ENCODE data around the gene SYT2. TPM values are rescaled to one million over a fixed set of nuclear protein-coding genes. Genes with fewer than 3 reads are reported as not detected.

Gene SYT2
- total and polyA plus RNA-seq, 2 of the 13 experiments (the other 11 are each of a cell fraction or from before 2014, with no cell fraction given), result not detected

DNA sequence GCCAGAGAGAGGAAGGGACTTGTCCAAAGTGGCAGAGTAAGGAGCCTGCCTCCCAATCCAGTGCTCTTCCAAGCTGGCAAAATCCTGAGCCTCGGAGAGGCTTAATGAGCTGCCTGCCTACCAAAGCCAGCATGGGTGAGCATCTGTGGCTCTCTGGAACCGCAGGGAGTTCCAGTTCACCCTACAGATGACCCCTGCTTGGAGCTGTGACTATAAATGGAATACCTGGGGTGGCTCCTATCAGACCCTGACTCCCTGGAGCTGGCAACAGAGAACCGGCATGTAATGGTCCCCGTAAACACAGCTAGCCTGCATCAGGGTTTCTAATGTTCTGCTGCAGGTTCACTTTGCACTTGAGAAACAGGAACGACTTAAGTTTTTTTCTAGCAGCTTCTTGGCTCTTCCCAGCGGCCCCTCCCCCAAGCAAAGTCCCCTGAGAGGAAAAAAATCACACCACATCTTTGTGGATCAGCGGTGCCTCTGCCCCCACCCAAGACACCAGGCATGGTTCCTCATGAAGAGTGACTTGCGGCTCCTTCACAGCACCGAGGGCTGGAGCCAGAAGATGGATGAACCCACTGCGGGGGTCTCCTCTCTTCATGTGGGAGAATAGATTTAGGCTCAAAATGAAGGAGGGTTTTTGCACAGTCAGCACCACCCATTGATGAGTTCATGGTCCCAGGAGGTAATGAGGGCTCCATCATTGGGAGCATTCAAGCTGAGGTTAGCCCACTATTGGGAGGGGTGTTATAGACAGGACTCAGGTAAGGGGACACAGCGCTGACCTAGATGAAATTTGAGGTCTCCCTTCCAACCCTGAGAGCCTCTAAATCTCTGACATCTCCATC is 79.0 kb downstream of the SYT2 start:
- Histone ChIP-seq H3K9me3 (ENCODE audit: low read length) (no peaks in the 10 kb centered on the region), H2AFZ (ENCODE audit: low read length) (no peak overlapping the region), H3K4me1 (ENCODE audit: insufficient read depth, low read length) (no peaks in the 10 kb centered on the region), H3K9ac (ENCODE audit: insufficient read depth, low read depth, low read length) (no peak overlapping the region), H3K27ac (ENCODE audit: extremely low read length, insufficient read depth, low read length) (no peak overlapping the region), H4K20me1 (ENCODE audit: insufficient read depth, low read length) (no peaks in the 10 kb centered on the region), H3K27me3 (ENCODE audit: control insufficient read depth in 1 of 2, insufficient read depth in 2 of 2, low read length in 2 of 2) (peaks cover 1 to 33% of the 10 kb centered on the region in 2 experiments; a peak in 4 of 5 replicates), H3K79me2 (ENCODE audit: insufficient read depth, low read length) (no peaks in the 10 kb centered on the region), H3K4me3 (replicated peaks in 1 of 3; ENCODE audit: insufficient read depth in 1 of 3, low read depth in 2 of 3, low read length in 3 of 3) (no peak overlapping the region), H3K36me3 (replicated peaks in 1 of 2; ENCODE audit: control insufficient read depth in 1 of 2, insufficient read depth in 2 of 2, low read length in 2 of 2) (no peaks in the 10 kb centered on the region), H3K4me2 (ENCODE audit: low read depth, low read length) (no peak overlapping the region)
- ATAC-seq, result no peak
- POLR2A ChIA-PET, result no interaction called here
- TF ChIP-seq MAFF (IDR thresholded peaks at IDR 0.05; ENCODE audit: low read depth, low read length) (peak; percentile 63), MAFK (conservative IDR thresholded peaks at IDR 0.05 in 1 of 2, IDR thresholded peaks at IDR 0.05 in 1 of 2; ENCODE audit: low read length in 2 of 2) (peak; percentile 65 to 76; a peak in 3 of 4 replicates)
- TF ChIP-seq, protein P1, sequence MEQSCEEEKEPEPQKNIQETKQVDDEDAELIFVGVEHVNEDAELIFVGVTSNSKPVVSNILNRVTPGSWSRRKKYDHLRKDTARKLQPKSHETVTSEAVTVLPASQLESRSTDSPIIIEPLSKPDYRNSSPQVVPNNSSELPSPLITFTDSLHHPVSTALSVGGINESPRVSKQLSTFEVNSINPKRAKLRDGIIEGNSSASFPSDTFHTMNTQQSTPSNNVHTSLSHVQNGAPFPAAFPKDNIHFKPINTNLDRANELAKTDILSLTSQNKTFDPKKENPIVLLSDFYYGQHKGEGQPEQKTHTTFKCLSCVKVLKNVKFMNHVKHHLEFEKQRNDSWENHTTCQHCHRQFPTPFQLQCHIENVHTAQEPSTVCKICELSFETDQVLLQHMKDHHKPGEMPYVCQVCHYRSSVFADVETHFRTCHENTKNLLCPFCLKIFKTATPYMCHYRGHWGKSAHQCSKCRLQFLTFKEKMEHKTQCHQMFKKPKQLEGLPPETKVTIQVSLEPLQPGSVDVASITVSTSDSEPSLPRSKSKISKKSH (CRISPR knock-in tag; IDR thresholded peaks at IDR 0.05; ENCODE audit: borderline replicate concordance), result no peak
- in situ Hi-C loops (cut with HindIII; ENCODE audit: extremely low pct_ligation_motif_present, low pct_unique_long_range_greater_than_20kb), result no loop called here
- no peak for DNase-seq (ENCODE audit: low spot score)
- BruUV-seq (replicated peaks), result no TSS peak
- intact Hi-C loops (cut with micrococcal nuclease; ENCODE audit: unreplicated experiment), result no loop called here
- no peak for FAIRE-seq
- CTCF ChIA-PET (ENCODE audit: low intra/inter-chr PET ratio, low total read pairs), result no interaction called here
- WGBS (ENCODE audit: low lambda C conversion rate), result 48% methylated on average over 4 of the region's 11 CpGs

DNA sequence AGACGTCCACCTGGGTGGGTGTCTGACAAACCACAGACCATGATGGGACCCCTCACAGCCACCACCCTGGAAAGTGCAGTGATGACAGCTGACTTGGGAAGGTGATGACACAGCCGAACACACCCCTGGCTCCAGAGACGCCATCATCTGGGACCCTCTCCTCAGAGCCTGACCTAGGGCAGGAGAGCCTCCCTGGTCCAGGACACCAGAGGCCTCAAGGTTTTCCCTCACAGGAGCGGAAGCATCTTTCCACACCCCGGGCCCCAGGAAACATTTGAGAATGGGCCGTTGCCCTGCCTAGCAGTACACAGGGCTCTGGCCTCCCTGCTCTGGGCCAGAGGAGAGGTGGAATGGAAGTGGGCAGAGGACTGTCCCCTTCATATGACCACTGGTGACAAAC is 79.7 kb downstream of the SYT2 start:
- no peak for TF ChIP-seq DNMT1 (CRISPR knock-in tag; IDR thresholded peaks at IDR 0.05)
- no peak for TF ChIP-seq PHF5A (CRISPR knock-in tag; IDR thresholded peaks at IDR 0.05; ENCODE audit: low read depth, unreplicated experiment)
- TF ChIP-seq EEA1 (CRISPR knock-in tag; IDR thresholded peaks at IDR 0.05; ENCODE audit: borderline replicate concordance), result no peak
- TF ChIP-seq, protein P2, sequence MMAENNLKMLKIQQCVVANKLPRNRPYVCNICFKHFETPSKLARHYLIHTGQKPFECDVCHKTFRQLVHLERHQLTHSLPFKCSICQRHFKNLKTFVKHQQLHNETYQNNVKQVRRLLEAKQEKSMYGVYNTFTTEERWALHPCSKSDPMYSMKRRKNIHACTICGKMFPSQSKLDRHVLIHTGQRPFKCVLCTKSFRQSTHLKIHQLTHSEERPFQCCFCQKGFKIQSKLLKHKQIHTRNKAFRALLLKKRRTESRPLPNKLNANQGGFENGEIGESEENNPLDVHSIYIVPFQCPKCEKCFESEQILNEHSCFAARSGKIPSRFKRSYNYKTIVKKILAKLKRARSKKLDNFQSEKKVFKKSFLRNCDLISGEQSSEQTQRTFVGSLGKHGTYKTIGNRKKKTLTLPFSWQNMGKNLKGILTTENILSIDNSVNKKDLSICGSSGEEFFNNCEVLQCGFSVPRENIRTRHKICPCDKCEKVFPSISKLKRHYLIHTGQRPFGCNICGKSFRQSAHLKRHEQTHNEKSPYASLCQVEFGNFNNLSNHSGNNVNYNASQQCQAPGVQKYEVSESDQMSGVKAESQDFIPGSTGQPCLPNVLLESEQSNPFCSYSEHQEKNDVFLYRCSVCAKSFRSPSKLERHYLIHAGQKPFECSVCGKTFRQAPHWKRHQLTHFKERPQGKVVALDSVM (CRISPR knock-in tag; IDR thresholded peaks at IDR 0.05), result no peak
- no peak for TF ChIP-seq RFX1 (IDR thresholded peaks at IDR 0.05)
- TF ChIP-seq ZNF549 (CRISPR knock-in tag; IDR thresholded peaks at IDR 0.05), result no peak
- TF ChIP-seq, protein P3, sequence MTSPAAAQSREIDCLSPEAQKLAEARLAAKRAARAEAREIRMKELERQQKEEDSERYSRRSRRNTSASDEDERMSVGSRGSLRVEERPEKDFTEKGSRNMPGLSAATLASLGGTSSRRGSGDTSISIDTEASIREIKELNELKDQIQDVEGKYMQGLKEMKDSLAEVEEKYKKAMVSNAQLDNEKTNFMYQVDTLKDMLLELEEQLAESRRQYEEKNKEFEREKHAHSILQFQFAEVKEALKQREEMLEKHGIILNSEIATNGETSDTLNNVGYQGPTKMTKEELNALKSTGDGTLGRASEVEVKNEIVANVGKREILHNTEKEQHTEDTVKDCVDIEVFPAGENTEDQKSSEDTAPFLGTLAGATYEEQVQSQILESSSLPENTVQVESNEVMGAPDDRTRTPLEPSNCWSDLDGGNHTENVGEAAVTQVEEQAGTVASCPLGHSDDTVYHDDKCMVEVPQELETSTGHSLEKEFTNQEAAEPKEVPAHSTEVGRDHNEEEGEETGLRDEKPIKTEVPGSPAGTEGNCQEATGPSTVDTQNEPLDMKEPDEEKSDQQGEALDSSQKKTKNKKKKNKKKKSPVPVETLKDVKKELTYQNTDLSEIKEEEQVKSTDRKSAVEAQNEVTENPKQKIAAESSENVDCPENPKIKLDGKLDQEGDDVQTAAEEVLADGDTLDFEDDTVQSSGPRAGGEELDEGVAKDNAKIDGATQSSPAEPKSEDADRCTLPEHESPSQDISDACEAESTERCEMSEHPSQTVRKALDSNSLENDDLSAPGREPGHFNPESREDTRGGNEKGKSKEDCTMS (CRISPR knock-in tag; conservative IDR thresholded peaks at IDR 0.05), result no peak
- TF ChIP-seq ZBTB42 (CRISPR knock-in tag; IDR thresholded peaks at IDR 0.05), result no peak
- TF ChIP-seq NPAS2 (CRISPR knock-in tag; IDR thresholded peaks at IDR 0.05; ENCODE audit: borderline replicate concordance), result no peak
- in situ Hi-C loops (cut with HindIII; ENCODE audit: extremely low pct_ligation_motif_present, low pct_unique_long_range_greater_than_20kb), result no loop called here
- ATAC-seq (no peak), FAIRE-seq (no peak), DNase-seq (ENCODE audit: low spot score) (no peak)
- no peaks in the 10 kb centered on the region for H3K4me1 ChIP-seq (ENCODE audit: insufficient read depth, low read length)
- peaks cover 1 to 33% of the 10 kb centered on the region in 2 experiments; a peak in 4 of 5 replicates for H3K27me3 ChIP-seq (ENCODE audit: control insufficient read depth in 1 of 2, insufficient read depth in 2 of 2, low read length in 2 of 2)
- no peak overlapping the region for H3K4me3 ChIP-seq (replicated peaks in 1 of 3; ENCODE audit: insufficient read depth in 1 of 3, low read depth in 2 of 3, low read length in 3 of 3)
- no peak overlapping the region for H3K9ac ChIP-seq (ENCODE audit: insufficient read depth, low read depth, low read length)
- H4K20me1 ChIP-seq (ENCODE audit: insufficient read depth, low read length), result no peaks in the 10 kb centered on the region
- intact Hi-C loops (cut with micrococcal nuclease; ENCODE audit: unreplicated experiment), result no loop called here
- ChIA-PET POLR2A (no interaction called here), CTCF (ENCODE audit: low intra/inter-chr PET ratio, low total read pairs) (no interaction called here)
- BruUV-seq (replicated peaks), result no TSS peak
- no peaks in the 10 kb centered on the region for H3K9me3 ChIP-seq (ENCODE audit: low read length)
- no peaks in the 10 kb centered on the region for H3K79me2 ChIP-seq (ENCODE audit: insufficient read depth, low read length)
- H2AFZ ChIP-seq (ENCODE audit: low read length), result no peak overlapping the region
- no peak overlapping the region for H3K4me2 ChIP-seq (ENCODE audit: low read depth, low read length)
- no peaks in the 10 kb centered on the region for H3K36me3 ChIP-seq (replicated peaks in 1 of 2; ENCODE audit: control insufficient read depth in 1 of 2, insufficient read depth in 2 of 2, low read length in 2 of 2)
- WGBS (ENCODE audit: low lambda C conversion rate), result 0% methylated on average over 3 of the region's 6 CpGs
- H3K27ac ChIP-seq (ENCODE audit: extremely low read length, insufficient read depth, low read length), result no peak overlapping the region
